ENCODE data around the gene STAB2. TPM values are rescaled to one million over a fixed set of nuclear protein-coding genes. Genes with fewer than 3 reads are reported as not detected.
A peak's percentile ranks its signal among the peaks of the same experiment; 100 is the strongest.

STAB2 gene
- total RNA-seq, 1 donor from 2014 or later = not detected

DNA sequence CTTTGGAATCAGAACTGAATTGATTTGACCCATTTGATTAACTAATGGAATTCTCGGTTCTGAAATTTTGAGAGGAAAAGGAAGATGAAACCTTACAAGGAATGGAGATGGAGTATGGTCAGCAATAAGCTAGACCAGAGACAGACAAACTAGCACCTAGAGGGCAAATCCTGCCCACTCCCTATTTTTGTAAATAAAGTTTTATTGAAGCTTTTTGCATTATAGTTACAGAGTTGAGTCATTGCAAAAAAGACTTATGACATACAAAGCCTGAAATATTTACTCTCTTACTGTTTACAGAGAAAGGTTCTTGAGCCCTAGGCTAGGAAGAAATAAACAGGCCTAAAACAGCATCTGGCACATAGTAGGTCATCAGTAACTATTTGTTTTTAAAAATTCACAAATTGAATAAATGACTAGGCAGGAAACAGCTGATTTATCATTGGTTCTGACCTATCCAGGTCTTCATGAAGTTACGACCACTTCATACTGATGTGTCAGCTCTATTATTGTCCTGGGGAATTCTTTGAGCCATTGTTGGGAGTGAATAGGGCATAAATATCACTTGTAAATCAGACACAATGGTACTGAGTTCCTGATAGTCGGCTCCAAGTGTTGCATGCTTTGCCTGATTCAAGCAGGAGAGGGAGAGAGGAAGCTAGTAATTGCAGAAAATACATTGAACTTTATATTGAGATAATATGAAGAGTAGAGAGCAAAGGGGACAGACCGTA, 14.6 kb upstream of the STAB2 start:
- DNase-seq (ENCODE audit: low spot score in 2 of 2) = no peak
- intact Hi-C loops (cut with DNase I) = no loop called here
- TF ChIP-seq, protein P1, sequence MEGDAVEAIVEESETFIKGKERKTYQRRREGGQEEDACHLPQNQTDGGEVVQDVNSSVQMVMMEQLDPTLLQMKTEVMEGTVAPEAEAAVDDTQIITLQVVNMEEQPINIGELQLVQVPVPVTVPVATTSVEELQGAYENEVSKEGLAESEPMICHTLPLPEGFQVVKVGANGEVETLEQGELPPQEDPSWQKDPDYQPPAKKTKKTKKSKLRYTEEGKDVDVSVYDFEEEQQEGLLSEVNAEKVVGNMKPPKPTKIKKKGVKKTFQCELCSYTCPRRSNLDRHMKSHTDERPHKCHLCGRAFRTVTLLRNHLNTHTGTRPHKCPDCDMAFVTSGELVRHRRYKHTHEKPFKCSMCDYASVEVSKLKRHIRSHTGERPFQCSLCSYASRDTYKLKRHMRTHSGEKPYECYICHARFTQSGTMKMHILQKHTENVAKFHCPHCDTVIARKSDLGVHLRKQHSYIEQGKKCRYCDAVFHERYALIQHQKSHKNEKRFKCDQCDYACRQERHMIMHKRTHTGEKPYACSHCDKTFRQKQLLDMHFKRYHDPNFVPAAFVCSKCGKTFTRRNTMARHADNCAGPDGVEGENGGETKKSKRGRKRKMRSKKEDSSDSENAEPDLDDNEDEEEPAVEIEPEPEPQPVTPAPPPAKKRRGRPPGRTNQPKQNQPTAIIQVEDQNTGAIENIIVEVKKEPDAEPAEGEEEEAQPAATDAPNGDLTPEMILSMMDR (IDR thresholded peaks at IDR 0.05) = no peak
- no peaks in the 10 kb centered on the region for H3K4me1 ChIP-seq
- peaks cover 0 to 4% of the 10 kb centered on the region in 2 donors for H3K9me3 ChIP-seq
- H3K27ac ChIP-seq = no peak overlapping the region
- no peaks in the 10 kb centered on the region for H3K27me3 ChIP-seq
- H3K36me3 ChIP-seq = no peaks in the 10 kb centered on the region
- no peak overlapping the region for H3K4me3 ChIP-seq

DNA sequence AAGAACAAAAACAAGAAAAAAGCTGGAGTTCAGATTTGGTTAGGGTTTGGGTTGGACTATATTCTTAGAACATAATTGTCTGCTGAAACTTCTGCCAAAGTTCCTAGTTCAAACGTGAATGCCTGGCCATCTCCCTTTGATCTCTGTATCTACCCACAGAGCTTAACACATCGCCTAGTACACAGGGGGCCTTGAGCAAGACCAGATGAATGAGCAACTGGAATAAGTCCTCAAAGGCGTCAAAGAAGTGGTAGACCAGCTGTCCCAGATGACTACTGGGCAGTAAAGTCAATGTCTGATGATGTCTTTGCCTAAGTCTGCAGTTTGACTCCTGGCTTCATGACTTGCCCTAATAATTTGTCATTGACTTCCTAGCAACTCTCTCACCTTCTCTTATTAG, 13.9 kb upstream of the STAB2 start:
- Histone ChIP-seq H3K27me3 (no peaks in the 10 kb centered on the region), H3K4me1 (no peaks in the 10 kb centered on the region), H3K4me3 (no peak overlapping the region), H3K36me3 (no peaks in the 10 kb centered on the region), H3K27ac (no peak overlapping the region), H3K9me3 (peaks cover 0 to 2% of the 10 kb centered on the region in 2 donors)
- no peak for DNase-seq (ENCODE audit: low spot score in 2 of 2)
- intact Hi-C loops (cut with DNase I) = no loop called here
- TF ChIP-seq, protein P1 (IDR thresholded peaks at IDR 0.05) = no peak

DNA sequence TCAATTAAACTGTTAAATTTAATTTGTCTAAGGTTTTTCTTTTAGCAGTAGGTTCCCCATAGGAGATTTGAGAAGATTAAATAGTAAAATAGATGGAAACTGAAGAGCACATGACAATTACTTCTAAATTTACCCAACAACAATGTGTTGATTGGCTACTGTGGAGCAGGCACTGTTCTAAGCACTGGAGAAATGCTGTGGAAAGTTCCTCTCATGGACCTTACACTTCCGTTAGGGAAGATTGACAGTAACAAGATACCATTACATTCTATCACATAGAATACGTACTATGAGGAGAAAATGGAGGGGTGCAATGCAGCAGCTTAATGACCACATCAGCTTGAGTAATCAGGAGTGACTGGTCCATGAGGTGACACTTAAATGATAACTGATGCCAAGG, 8.1 kb upstream of the STAB2 start:
- intact Hi-C loops (cut with DNase I) = no loop called here
- no peaks in the 10 kb centered on the region for H3K27me3 ChIP-seq
- DNase-seq (ENCODE audit: low spot score in 2 of 2) = no peak
- no peaks in the 10 kb centered on the region for H3K4me1 ChIP-seq
- H3K27ac ChIP-seq = no peak overlapping the region
- no peaks in the 10 kb centered on the region for H3K9me3 ChIP-seq
- no peak overlapping the region for H3K4me3 ChIP-seq
- H3K36me3 ChIP-seq = no peaks in the 10 kb centered on the region
- TF ChIP-seq, protein P1 (IDR thresholded peaks at IDR 0.05) = no peak

DNA sequence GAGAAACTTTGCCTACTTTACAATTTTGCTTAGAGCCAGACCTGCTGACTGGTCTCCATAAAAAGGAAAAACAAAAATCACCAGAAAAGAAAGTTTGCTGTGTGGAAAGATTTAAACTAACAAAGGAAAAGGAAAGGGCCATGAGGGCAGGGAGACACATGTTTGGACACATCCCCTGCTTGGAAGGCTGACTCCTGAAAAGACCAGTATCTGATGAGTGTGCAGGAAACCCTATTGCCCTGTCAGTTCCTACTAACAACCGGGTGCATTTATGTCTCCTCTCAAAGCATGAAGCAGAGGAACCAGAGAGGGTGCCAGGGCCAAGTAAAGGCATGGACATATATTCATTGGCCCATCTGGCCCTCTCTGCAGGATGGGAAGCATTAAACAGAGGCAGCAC, 7.0 kb upstream of the STAB2 start:
- H3K27ac ChIP-seq = no peak overlapping the region
- no peaks in the 10 kb centered on the region for H3K4me1 ChIP-seq
- H3K36me3 ChIP-seq = no peaks in the 10 kb centered on the region
- H3K4me3 ChIP-seq = no peak overlapping the region
- TF ChIP-seq, protein P1 (IDR thresholded peaks at IDR 0.05) = no peak
- H3K27me3 ChIP-seq = no peaks in the 10 kb centered on the region
- no peak for DNase-seq (ENCODE audit: low spot score in 2 of 2)
- intact Hi-C loops (cut with DNase I) = no loop called here
- H3K9me3 ChIP-seq = no peaks in the 10 kb centered on the region

DNA sequence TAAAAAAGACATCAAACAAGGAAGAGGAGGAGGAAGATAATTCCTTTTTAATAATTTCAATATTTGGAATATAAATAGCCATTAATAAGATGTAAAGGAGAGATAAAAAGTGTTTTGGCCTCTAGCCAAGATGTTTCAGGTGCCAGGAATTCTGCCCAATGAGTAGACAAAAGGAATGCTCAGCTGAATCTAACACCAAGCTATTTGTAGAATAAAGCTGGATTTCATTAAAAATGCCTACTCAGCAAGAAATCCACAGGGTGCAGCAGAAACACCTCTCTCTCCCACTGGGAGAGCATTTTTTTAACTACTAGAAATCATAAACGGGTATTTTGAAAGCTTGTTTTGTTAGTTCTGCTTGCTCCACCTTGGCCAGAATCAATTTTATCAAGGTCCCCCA, 4.1 kb upstream of the STAB2 start:
- Histone ChIP-seq H3K27ac (no peak overlapping the region), H3K27me3 (no peaks in the 10 kb centered on the region), H3K4me1 (no peaks in the 10 kb centered on the region), H3K9me3 (no peaks in the 10 kb centered on the region), H3K36me3 (no peaks in the 10 kb centered on the region), H3K4me3 (no peak overlapping the region)
- intact Hi-C loops (cut with DNase I) = no loop called here
- TF ChIP-seq, protein P1 (IDR thresholded peaks at IDR 0.05) = no peak
- no peak for DNase-seq (ENCODE audit: low spot score in 2 of 2)

DNA sequence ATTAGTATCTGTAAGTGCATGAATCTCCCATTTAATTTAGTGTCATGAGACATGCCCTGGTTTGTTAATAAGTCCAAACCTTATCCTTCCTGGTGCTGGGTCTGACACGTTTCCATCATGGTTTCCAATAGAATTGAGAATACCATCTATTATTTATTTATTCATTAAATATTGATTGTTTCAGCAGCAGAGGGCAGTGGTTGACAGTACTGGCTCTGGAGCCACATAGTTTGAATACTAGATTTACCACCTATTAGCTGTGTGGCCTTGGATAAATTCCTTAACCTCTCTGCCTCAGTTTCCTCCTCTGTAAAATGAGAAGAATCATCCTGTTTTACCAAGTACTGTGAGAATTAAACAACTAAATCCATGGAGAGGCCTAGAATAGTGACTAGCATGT, 941 bp upstream of the STAB2 start:
- DNase-seq (ENCODE audit: low spot score in 2 of 2) = no peak
- intact Hi-C loops (cut with DNase I) = no loop called here
- H3K27ac ChIP-seq = no peak overlapping the region
- H3K27me3 ChIP-seq = no peaks in the 10 kb centered on the region
- no peaks in the 10 kb centered on the region for H3K9me3 ChIP-seq
- TF ChIP-seq, protein P1 (IDR thresholded peaks at IDR 0.05) = peak in 2 of 3 experiments; percentile 12 to 13
- no peaks in the 10 kb centered on the region for H3K4me1 ChIP-seq
- H3K36me3 ChIP-seq = no peaks in the 10 kb centered on the region
- no peak overlapping the region for H3K4me3 ChIP-seq
